GM10266 (cell line): ENCODE data around the gene TNRC18.
"Not testable (repeated sequence)": the region's sequence is repeated elsewhere in the genome, so short reads cannot be mapped to it uniquely, and the experiment has no call there.

Experiments used
- DNase-seq: peaks from one replicate; pipeline ENCODE4 v3.0.0; 2012; ENCODE audit errors: extremely low spot score
- CTCF ChIP-seq: IDR thresholded peaks from 2 replicates; pipeline ENCODE4 v1.5.1; 2012; ENCODE audit warnings: mild to moderate bottlenecking, low read depth; ENCODE audit not compliant: control insufficient read depth, insufficient read depth; ENCODE audit errors: missing control alignments

TNRC18 gene

GRCh38 chr7:5287802-5288201 is 135.8 kb downstream of the TNRC18 start:
- no peak for TF ChIP-seq CTCF

GRCh38 chr7:5287373-5287772 is 136.3 kb downstream of the TNRC18 start:
- not testable (repeated sequence) for DNase-seq

More at GRCh38 chr7:5287802-5288201, 135.8 kb downstream of the TNRC18 start:
- no peak for DNase-seq

GRCh38 chr7:5286933-5287332 is 136.7 kb downstream of the TNRC18 start:
- DNase-seq, result no peak
- TF ChIP-seq CTCF, result no peak

- peak; percentile 80 for DNase-seq
- peak; percentile 51 for TF ChIP-seq CTCF
These were observed 139.0 kb downstream of the TNRC18 start for GRCh38 chr7:5284304-5285281.

GRCh38 chr7:5283421-5284303 is 140.0 kb downstream of the TNRC18 start:
- no peak for TF ChIP-seq CTCF
- DNase-seq, result no peak

- DNase-seq, result peak; percentile 68
- TF ChIP-seq CTCF, result no peak
These were observed 140.9 kb downstream of the TNRC18 start, which contains the start of gene SLC29A4 for GRCh38 chr7:5282543-5283316. SLC29A4 (plus strand) TSS chr7:5282943; CDS start chr7:5287817, 4,874 bp downstream.

- DNase-seq, result not testable (repeated sequence)
These were observed 141.8 kb downstream of the TNRC18 start for GRCh38 chr7:5281598-5282500.
